Measurements from ENCODE around the gene APOC1.
"Not testable (repeated sequence)": the region's sequence is repeated elsewhere in the genome, so short reads cannot be mapped to it uniquely, and the experiment has no call there.

APOC1 gene

GRCh38 chr19:44913512-44914432 lies 636 bp upstream of the APOC1 start:
- not testable (repeated sequence) for DNase-seq

DNA sequence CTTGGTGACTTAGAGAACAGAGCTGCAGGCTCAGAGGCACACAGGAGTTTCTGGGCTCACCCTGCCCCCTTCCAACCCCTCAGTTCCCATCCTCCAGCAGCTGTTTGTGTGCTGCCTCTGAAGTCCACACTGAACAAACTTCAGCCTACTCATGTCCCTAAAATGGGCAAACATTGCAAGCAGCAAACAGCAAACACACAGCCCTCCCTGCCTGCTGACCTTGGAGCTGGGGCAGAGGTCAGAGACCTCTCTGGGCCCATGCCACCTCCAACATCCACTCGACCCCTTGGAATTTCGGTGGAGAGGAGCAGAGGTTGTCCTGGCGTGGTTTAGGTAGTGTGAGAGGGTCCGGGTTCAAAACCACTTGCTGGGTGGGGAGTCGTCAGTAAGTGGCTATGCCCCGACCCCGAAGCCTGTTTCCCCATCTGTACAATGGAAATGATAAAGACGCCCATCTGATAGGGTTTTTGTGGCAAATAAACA lies 9.9 kb downstream of the APOC1 start:
- DNase-seq = no peak

- no peak for DNase-seq
Observed at GRCh38 chr19:44925114-44925891, 10.9 kb downstream of the APOC1 start.

GRCh38 chr19:44926245-44927077 lies 12.1 kb downstream of the APOC1 start:
- DNase-seq = not testable (repeated sequence)

GRCh38 chr19:44927746-44928145 lies 13.3 kb downstream of the APOC1 start:
- DNase-seq = no peak

DNA sequence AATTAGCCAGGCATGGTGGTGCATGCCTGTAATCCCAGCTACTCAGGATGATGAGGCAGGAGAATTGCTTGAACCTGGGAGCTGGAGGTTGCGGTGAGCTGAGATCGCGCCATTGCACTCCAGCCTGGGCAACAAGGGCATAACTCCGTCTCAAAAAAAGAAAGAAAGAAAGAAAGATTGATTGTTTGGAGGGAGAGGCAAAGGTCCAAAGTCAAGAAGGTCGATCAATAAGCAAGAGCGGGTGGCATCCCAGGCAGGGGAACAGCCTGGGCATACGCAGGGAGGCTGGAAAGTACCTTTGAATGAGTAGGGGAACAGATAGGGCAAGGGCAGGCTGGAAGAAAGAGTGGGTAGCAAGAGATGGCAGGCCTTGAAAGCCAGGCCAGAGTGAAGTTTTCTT lies 15.7 kb downstream of the APOC1 start:
- no peak for DNase-seq

- DNase-seq = no peak
Observed at GRCh38 chr19:44931541-44931940, 17.1 kb downstream of the APOC1 start.

DNA sequence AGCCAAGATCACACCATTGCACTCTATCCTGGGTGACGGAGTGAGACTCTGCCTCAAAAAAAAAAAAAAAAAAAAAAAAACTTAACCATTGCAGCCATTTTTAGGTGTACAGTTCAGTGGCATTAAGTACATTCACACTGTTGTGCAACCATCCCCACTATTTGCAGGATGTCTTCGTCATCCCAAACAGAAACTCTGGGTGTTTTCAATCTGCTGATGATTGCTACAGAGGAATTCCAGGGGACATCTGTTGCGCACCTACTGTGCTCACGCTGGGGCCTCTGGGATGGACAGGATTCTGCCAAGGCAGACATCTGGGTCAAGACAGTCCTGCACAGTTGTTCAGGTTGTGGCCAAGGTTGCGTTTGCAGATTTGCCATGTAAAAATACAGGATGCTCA lies 25.3 kb downstream of the APOC1 start:
- DNase-seq = no peak

DNA sequence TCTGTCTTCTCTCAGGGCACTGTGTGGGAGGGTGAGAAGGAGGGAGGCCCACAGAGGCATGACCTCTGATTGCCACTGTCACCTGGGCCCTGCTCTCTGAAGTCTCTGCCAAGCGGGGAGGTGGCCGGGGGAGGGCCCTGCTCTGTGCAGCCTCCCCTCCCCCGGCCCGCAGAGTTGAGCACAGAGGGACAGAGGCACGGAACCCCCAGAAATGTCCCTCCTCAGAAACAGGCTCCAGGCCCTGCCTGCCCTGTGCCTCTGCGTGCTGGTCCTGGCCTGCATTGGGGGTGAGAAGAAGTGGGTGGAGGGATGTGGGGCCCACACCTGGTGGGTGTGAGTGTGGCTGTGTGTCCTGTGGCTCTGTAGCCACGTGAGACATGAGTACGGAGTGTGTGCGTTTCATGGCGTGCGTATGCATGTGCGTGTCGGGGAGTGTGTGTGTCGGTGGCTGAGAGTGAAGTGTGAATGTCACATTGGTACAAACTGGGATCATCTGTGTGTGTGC lies 27.7 kb downstream of the APOC1 start, which contains the start of gene APOC4:
APOC4 (plus strand) TSS at position 171 of the 505 bp plus-strand sequence; CDS start at position 212, 41 bp downstream.
- no peak for DNase-seq

DNA sequence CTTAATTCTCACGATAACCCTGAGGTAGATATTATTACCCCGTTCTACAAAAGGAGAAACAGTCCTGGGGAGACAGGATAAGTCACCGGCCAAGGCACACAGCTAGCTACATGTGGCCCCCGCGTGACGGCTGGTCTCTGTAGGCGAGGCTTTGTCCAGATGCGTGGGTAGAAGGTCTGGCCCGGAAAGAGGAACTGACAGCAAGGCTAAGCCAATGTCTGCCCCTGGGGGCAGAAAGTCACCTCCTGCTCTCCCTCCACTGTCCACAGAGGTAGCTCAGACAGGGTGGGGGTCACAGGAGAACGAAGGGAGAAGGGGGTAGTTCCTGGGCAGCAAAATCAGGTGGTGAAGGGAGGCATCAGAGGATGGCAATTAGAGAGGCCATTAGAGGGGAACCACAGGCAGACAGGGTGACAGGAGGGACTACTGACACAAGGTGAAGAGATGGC lies 29.4 kb downstream of the APOC1 start:
- peak; percentile 53 for DNase-seq

GRCh38 chr19:44947041-44947581 lies 32.7 kb downstream of the APOC1 start:
- DNase-seq = no peak

- no peak for DNase-seq
Observed at GRCh38 chr19:44948237-44948636, 33.8 kb downstream of the APOC1 start.

- DNase-seq = no peak
Observed at GRCh38 chr19:44948763-44949374, 34.5 kb downstream of the APOC1 start.

DNA sequence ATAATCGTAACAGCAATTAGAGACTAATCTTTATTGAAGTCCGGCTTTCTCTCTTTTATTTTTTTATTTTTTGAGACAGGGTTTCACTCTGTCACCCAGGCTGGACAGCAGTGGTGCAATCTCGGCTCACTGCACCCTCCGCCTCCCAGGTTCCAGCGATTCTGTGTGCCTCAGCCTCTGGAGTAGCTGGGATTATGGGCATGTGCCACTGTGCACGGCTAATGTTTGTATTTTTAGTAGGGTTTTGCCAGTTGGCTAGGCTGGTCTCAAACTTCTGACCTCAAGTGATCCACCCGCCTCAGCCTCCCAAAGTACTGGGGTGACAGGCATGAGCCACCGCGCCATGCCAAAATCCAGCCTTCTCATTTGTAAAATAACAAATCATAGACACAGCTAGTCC lies 35.1 kb downstream of the APOC1 start:
- no peak for DNase-seq

GRCh38 chr19:44951179-44952159 lies 37.1 kb downstream of the APOC1 start:
- DNase-seq = peak; percentile 74

DNA sequence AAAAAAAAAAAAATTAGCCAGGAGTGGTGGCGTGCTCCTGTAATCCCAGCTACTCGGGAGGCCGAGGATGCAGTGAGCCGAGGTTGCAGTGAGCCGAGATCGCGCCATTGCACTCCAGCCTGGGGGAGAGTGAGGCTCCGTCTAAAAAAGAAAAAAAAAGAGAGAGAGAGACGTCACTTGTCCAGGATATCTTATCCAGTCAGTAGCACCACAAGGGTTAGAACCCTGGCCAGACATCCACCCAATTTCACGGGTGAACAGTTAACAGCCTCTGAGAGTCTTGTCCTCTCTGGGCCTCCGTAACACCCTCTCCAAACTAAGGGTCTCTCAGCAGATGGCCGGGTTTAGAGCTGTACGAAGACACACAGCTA lies 39.9 kb downstream of the APOC1 start:
- no peak for DNase-seq

GRCh38 chr19:44954649-44955504 lies 40.5 kb downstream of the APOC1 start, which contains the start of gene CLPTM1:
CLPTM1 (plus strand) TSS chr19:44955380; CDS start chr19:44955396, 16 bp downstream.
- peak; percentile 96 for DNase-seq

DNA sequence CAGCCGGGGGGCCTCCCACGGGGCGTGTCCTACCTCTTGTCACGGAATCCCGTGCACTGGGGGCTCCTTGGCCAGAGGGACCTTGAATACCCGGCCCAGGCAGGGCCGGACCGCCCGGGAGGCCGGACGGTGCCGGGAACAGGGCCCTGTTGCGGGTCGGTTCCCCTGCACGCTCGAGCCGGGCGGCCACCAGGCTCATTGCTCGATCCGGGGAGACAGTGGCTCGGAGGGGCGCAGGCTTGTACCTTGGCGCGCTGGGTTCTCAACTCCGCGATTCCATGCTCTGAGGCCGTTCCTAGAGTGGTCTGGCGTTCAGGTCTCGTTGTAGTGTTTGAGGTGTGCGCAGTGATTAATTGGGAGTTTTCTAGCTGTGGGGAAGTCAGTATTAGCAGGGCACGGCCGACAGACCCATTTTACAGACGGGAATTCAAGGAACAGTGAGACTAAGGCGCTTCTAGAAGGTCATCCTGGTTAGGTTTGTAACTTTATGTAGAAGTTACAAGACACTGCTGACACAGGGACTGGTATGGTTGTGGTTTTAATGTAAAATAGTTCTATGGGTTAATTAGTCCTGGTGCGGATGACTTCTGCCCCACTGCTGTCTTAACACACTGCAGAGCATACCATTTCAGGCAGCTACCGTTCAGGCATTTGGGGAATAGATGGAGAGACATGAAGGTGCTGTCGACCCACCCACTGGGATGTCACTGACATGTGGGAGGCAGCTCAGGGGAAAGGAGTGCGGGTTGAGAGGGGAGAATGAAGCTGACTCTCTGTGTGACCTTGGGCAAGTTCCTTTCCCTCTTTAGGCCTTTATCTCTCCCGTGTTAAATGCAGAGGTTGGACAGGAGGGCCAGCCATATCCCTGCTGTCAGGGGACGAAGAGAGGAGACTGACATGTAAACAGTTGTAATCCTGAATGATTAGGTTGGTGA lies 41.4 kb downstream of the APOC1 start:
- peak; percentile 14 for DNase-seq
